ENCODE measurements around the gene RENBP. TPM values are rescaled to one million over a fixed set of nuclear protein-coding genes. Genes with fewer than 3 reads are reported as not detected.

Gene RENBP
- total RNA-seq, 2 donors from 2014 or later, result 6.2 to 10.6 TPM

GRCh38 chrX:153960077-153960476, 15.6 kb upstream of the RENBP start:
- H3K27ac ChIP-seq, result no peak overlapping the region
- H3K4me1 ChIP-seq, result peaks cover 0 to 7% of the 10 kb centered on the region in 2 donors
- no peak for DNase-seq (ENCODE audit: low spot score)
- H3K36me3 ChIP-seq, result peaks cover 87% of the 10 kb centered on the region
- H3K9me3 ChIP-seq, result no peaks in the 10 kb centered on the region
- no peaks in the 10 kb centered on the region for H3K27me3 ChIP-seq
- no peak for TF ChIP-seq CTCF (IDR thresholded peaks at IDR 0.05)
- H3K4me3 ChIP-seq, result no peak overlapping the region

- Histone ChIP-seq H3K4me3 (no peak overlapping the region), H3K4me1 (peaks cover 0 to 2% of the 10 kb centered on the region in 2 donors), H3K9me3 (no peaks in the 10 kb centered on the region), H3K27ac (no peak overlapping the region), H3K27me3 (no peaks in the 10 kb centered on the region), H3K36me3 (peaks cover 91% of the 10 kb centered on the region)
- no peak for TF ChIP-seq CTCF (IDR thresholded peaks at IDR 0.05)
- no peak for DNase-seq (ENCODE audit: low spot score)
Observed at GRCh38 chrX:153959649-153960048, 15.2 kb upstream of the RENBP start.

GRCh38 chrX:153958605-153959004, 14.2 kb upstream of the RENBP start:
- Histone ChIP-seq H3K4me3 (no peak overlapping the region), H3K36me3 (peaks cover 95% of the 10 kb centered on the region), H3K27ac (no peak overlapping the region), H3K4me1 (peaks cover 0 to 1% of the 10 kb centered on the region in 2 donors), H3K9me3 (no peaks in the 10 kb centered on the region), H3K27me3 (no peaks in the 10 kb centered on the region)
- TF ChIP-seq CTCF (IDR thresholded peaks at IDR 0.05), result no peak
- no peak for DNase-seq (ENCODE audit: low spot score)

- no peaks in the 10 kb centered on the region for H3K27me3 ChIP-seq
- peaks cover 0 to 11% of the 10 kb centered on the region in 2 donors for H3K4me1 ChIP-seq
- H3K36me3 ChIP-seq, result peaks cover 91% of the 10 kb centered on the region
- no peak for DNase-seq (ENCODE audit: low spot score)
- TF ChIP-seq CTCF (IDR thresholded peaks at IDR 0.05), result no peak
- H3K9me3 ChIP-seq, result no peaks in the 10 kb centered on the region
- no peak overlapping the region for H3K4me3 ChIP-seq
- H3K27ac ChIP-seq, result no peak overlapping the region
Observed at GRCh38 chrX:153957224-153957623, 12.8 kb upstream of the RENBP start.

GRCh38 chrX:153956044-153956907, 11.8 kb upstream of the RENBP start:
- no peaks in the 10 kb centered on the region for H3K27me3 ChIP-seq
- no peak overlapping the region for H3K27ac ChIP-seq
- peaks cover 0 to 11% of the 10 kb centered on the region in 2 donors for H3K4me1 ChIP-seq
- peaks cover 91% of the 10 kb centered on the region for H3K36me3 ChIP-seq
- H3K4me3 ChIP-seq, result no peak overlapping the region
- no peaks in the 10 kb centered on the region for H3K9me3 ChIP-seq
- DNase-seq (ENCODE audit: low spot score), result no peak
- TF ChIP-seq CTCF (IDR thresholded peaks at IDR 0.05), result no peak
